GM18909 (cell line): Measurements from ENCODE around the gene ASB3.
"Not testable (repeated sequence)": the region's sequence is repeated elsewhere in the genome, so short reads cannot be mapped to it uniquely, and the experiment has no call there.

Experiments
- ATAC-seq: cut with Tn5 transposase; IDR thresholded peaks from one replicate; pipeline ENCODE4 v1.9.1; 2021; ENCODE audit warnings: mild to moderate bottlenecking; ENCODE audit not compliant: unreplicated experiment, poor library complexity

The ASB3 gene

GRCh38 chr2:53667130-53667529, 119.6 kb downstream of the ASB3 start:
- not testable (repeated sequence) for ATAC-seq

DNA sequence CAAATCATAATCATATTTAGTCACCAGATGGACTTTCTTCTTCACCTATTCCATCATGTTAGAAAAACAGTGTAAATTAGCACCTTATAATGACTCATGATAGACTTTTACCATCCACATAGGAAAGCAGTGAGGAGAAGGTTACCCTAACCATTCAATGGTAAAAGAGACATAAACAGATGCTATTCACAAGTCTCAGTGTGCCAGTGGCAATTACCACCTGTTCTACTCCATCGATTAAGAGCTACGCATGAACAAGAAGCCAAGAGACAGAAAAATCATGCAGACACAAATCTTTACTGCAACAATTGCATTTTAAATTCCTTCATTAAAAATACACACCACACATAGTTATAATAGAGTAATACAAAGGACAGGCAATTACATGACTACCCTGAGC, 125.9 kb downstream of the ASB3 start:
- ATAC-seq: no peak

DNA sequence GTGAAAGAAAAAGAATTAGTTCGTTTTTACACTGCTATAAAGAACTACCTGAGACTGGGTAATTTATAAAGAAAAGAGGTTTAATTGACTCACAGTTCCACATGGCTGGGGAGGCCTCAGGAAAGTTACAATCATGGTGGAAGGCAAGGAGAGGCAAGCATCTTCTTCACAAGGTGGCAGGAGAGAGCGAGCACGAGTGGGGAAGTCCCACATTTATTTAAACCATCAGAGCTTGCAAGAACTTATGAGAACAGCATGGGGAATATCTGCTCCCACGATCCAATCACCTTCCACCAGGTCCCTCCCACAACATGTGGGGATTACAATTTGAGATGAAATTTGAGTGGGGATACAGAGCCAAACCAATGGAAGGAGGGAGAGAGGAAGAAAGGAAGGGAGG, 128.3 kb downstream of the ASB3 start:
- ATAC-seq: not testable (repeated sequence)

GRCh38 chr2:53655256-53655655, 131.5 kb downstream of the ASB3 start:
- ATAC-seq: no peak

- no peak for ATAC-seq
These were observed 132.4 kb downstream of the ASB3 start for GRCh38 chr2:53654396-53654795.

GRCh38 chr2:53652131-53652530, 134.6 kb downstream of the ASB3 start:
- ATAC-seq: no peak

DNA sequence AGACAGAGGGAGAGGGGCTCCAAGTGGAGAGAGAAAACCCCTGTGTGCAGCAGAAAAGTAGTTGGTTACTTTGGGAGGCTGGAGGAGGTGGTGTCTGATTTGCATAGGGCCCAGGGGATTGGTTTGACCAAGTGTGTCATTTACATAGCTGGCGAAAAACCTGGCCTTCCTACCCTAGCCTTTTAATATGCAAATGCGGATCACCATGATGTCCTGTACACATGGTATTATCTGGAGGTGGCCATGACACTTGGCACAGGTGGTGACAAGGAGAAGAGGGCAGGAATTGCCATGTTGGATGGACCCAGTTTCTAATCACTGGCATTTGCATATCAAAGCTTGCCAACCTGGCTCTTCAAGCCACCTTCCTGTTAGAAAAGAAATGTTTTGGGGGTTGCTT, 140.0 kb downstream of the ASB3 start:
- no peak for ATAC-seq

DNA sequence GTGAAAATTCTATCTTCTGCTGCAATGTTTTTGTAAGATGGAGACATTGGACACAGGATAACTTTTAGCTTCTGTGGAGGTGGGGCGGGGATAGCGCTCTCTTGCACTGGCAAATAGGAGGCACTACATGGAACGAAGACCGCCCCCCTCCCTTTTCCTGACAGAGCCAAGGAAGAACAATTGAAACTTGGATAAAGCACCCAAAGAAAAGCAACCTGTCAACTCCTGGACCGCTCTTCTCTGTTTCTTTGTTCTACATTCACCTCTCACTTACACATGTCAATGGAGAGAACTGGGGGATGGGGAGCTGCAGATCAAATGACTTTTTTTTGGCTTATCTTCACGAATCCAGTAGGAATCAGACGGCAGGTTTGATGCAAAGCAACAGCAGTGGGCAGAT, 145.5 kb downstream of the ASB3 start:
- ATAC-seq: no peak

DNA sequence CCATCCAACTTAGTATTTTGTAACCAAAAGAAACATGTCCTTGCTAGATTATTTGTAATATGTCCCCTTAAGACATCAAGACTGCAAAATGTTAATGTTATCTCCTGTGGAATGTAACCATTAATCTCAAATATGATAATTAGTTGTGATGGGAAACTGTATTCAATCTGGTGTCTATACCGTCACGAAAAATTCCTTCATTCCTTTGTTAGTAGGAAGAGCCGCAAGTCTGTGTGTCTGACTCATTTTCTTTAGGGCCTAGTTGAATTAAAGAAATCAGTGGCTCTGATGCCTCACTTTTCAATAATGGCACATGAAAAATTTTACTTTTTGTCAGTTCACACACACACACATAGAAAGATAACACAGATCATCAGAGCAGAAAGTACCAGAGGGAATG, 146.3 kb downstream of the ASB3 start:
- ATAC-seq: no peak

GRCh38 chr2:53636596-53636995, 150.2 kb downstream of the ASB3 start:
- ATAC-seq: no peak

GRCh38 chr2:53636109-53636508, 150.6 kb downstream of the ASB3 start:
- ATAC-seq: no peak

GRCh38 chr2:53635694-53636093, 151.1 kb downstream of the ASB3 start:
- ATAC-seq: no peak

DNA sequence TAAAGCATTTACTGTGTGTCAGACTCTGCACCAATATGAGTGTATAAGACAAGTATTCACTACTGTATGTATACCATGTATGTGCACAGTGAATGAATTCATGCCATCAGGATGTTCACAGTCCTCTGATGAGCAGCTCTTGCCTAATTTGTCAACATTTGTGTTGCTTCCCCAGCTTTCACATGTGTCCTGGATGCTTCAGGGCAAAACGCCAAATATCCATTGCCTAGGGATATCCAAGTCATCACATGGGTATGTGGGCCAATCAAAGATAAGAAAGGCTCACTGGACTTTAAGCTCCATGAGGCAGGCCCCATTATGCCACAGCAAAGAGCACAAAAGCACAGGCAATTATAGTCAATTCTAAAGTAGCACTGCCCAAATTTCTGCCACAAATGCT, 153.3 kb downstream of the ASB3 start:
- no peak for ATAC-seq

DNA sequence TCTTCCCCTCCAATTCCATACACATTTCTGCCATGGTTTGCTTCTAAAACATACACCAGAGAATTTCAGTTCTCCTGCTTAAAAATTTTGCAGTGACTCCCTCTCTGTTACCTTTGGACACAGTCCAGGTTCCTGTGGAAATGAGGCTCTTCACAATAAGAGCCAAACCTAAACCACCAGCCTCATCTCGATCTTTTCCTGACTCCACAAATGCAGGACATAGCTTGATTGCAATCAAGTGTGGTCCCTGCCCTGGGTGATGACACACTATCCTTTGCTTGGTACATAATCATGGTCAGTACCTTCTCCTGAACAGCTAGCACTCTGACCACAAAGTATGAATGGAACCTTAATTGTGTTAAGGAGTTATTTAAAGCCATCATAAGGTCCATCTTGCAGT, 154.0 kb downstream of the ASB3 start:
- no peak for ATAC-seq

- ATAC-seq: no peak
These were observed 154.7 kb downstream of the ASB3 start for GRCh38 chr2:53632126-53632460.

DNA sequence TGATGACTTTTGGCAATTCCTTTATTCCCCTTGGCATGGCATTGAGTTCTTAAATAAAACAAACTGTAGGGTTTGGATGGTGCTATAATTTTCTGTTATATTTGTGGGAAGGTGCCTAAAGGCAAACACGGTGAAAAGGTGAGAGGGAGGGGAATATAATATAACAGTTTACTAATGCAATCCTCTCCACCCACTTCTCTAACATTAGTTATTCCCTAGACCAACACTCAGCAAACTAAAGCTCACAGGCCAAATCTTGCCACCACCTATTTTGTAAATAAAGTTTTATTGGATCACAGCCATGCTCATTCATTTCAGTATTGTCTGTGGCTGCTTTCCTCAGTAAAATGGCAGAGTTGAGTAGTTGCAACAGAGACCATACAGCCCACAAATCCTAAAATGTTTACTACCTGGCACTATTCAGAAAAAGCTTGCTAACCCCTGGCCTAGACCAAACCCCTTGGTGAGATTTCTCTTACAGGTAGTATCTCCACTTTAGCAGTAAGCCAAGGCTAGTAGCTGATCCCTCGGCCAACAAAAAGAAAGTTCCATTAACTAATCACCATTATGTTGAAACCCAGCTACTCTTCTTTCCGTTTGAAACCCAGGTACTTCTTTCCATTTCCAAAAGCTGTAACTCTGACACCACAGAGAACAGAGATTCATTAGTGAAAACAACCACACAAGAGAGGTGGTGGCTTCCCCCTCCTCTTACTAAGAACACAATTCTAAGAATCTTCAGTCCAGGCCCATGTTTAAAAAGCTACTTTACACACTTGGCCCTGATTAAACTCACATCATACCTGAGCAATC, 155.2 kb downstream of the ASB3 start:
- ATAC-seq: no peak

- ATAC-seq: no peak
These were observed 156.6 kb downstream of the ASB3 start for GRCh38 chr2:53630026-53630606.

GRCh38 chr2:53629501-53629900, 157.3 kb downstream of the ASB3 start:
- no peak for ATAC-seq

DNA sequence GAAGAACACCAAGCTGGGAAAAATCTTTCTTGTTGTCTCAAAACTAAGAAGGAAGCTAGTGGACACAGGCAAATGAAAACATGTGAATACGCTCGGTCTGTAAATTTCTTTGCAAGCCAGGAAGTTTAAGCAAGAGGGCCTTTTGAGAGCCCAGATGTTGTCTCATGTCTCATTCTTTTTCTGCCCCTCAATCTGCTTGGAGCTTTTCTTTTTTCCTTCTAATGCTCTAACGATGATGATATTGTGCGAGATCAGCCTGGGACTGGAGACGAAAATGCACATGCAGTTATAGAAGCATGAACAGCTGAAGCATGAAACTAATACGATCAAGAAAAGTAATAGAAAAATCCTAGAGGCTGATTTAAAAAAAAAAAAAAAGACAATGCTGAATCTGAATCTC, 157.8 kb downstream of the ASB3 start:
- no peak for ATAC-seq

DNA sequence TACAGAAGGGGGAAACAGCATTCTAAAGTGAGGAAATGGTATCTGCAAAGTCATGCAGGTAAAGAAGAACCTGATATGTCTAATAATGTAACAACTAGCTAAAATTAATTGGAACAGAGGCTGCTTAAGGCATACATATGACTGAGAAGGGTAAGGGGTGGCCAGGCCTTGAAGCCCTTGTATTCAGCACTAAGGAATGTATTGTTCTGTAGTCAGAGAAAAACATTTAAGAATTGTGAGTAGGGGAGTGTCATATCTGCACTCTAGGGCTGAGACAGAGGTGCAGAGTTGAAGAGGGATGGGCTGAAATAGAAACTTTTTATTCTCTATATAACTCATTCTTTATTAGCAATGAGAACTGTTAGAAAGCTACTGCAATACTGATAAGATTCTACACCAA, 164.6 kb downstream of the ASB3 start:
- ATAC-seq: no peak

DNA sequence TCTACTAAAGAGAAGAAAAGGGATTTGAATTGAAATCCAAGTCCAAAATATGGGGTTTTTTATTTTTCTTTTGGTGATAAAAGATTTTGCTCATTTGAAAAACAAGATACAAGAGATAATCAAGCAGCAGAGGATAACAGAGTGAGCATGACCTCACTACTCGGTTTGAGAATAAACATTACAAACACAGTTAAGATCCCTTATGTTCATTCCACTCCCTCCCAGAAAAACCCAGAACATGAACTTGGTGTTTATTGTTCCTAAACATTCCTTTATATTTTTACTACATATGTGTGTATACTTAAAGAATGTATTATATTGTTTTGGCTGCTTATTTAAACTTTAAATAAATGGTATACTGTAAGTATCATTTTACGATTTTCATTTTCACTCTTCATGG, 165.8 kb downstream of the ASB3 start:
- no peak for ATAC-seq
